Fibroblast of skin of scalp (primary cell): ENCODE measurements around the gene TPRN.
A peak's percentile ranks its signal among the peaks of the same experiment; 100 is the strongest.

ENCODE experiments used
- DNase-seq: peaks from one replicate; pipeline ENCODE4 v3.0.0-alpha.2; 2013

Gene TPRN

GRCh38 chr9:137188086-137188489 is 12.5 kb downstream of the TPRN start:
- no peak for DNase-seq

- DNase-seq, result no peak
Measured at GRCh38 chr9:137187386-137187785, 13.2 kb downstream of the TPRN start.

GRCh38 chr9:137186385-137186784 is 14.2 kb downstream of the TPRN start:
- DNase-seq, result no peak

- DNase-seq, result no peak
Measured at GRCh38 chr9:137185921-137186320, 14.6 kb downstream of the TPRN start.

- DNase-seq, result no peak
Measured at GRCh38 chr9:137184881-137185660, 15.5 kb downstream of the TPRN start.

GRCh38 chr9:137183980-137184595 is 16.5 kb downstream of the TPRN start:
- DNase-seq, result no peak

- no peak for DNase-seq
Measured at GRCh38 chr9:137182836-137183235, 17.7 kb downstream of the TPRN start.

GRCh38 chr9:137181680-137182079 is 18.9 kb downstream of the TPRN start:
- no peak for DNase-seq

- DNase-seq, result no peak
Measured at GRCh38 chr9:137180491-137180890, 20.1 kb downstream of the TPRN start.

GRCh38 chr9:137179761-137180160 is 20.8 kb downstream of the TPRN start:
- no peak for DNase-seq

GRCh38 chr9:137178939-137179630 is 21.5 kb downstream of the TPRN start:
- DNase-seq, result no peak

GRCh38 chr9:137178201-137178938 is 22.2 kb downstream of the TPRN start:
- DNase-seq, result no peak

GRCh38 chr9:137176302-137177182 is 24.0 kb downstream of the TPRN start:
- DNase-seq, result peak; percentile 13

GRCh38 chr9:137175345-137175961 is 25.1 kb downstream of the TPRN start:
- DNase-seq, result no peak

GRCh38 chr9:137174722-137175293 is 25.7 kb downstream of the TPRN start:
- DNase-seq, result no peak

GRCh38 chr9:137173796-137174664 is 26.5 kb downstream of the TPRN start:
- no peak for DNase-seq

GRCh38 chr9:137172901-137173795 is 27.4 kb downstream of the TPRN start:
- DNase-seq, result no peak

- DNase-seq, result no peak
Measured at GRCh38 chr9:137171149-137171900, 29.2 kb downstream of the TPRN start.
